ENCODE results near the gene PPP2R3C. TPM values are rescaled to one million over a fixed set of nuclear protein-coding genes. Genes with fewer than 3 reads are reported as not detected.
"Not testable (repeated sequence)": the region's sequence is repeated elsewhere in the genome, so short reads cannot be mapped to it uniquely, and the experiment has no call there.

Gene PPP2R3C
- total RNA-seq, 1 experiment from 2014 or later, result 56.2 TPM

- intact Hi-C loops (cut with micrococcal nuclease; ENCODE audit: unreplicated experiment), result no loop called here
- POLR2A ChIA-PET (ENCODE audit: low non-redundant PET), result no interaction called here
- no TSS peak for BruUV-seq (replicated peaks)
- no peaks in the 10 kb centered on the region for H3K27me3 ChIP-seq (replicated peaks; ENCODE audit: insufficient read depth, low read depth, low read length, poor library complexity)
- no peak overlapping the region for H3K4me3 ChIP-seq (ENCODE audit: low read depth, low read length, poor library complexity, severe bottlenecking)
- CTCF ChIA-PET, result no interaction called here
- no peaks in the 10 kb centered on the region for H3K36me3 ChIP-seq (ENCODE audit: insufficient read depth, low read length, poor library complexity, severe bottlenecking)
- no peaks in the 10 kb centered on the region for H3K9me3 ChIP-seq (ENCODE audit: low read depth, low read length, poor library complexity, severe bottlenecking)
- peak overlapping the region; percentile 31 for H3K27ac ChIP-seq (ENCODE audit: low read depth, low read length, poor library complexity, severe bottlenecking)
- no peak for DNase-seq (ENCODE audit: low spot score)
- TF ChIP-seq EZH2 (IDR thresholded peaks at IDR 0.05; ENCODE audit: borderline replicate concordance, low read depth, low read length, poor library complexity, severe bottlenecking) (no peak), CTCF (conservative IDR thresholded peaks at IDR 0.05; ENCODE audit: low read depth, low read length) (no peak)
- H3K4me1 ChIP-seq (ENCODE audit: insufficient read depth, low read length, poor library complexity, severe bottlenecking), result peaks cover 44% of the 10 kb centered on the region
Measured at GRCh38 chr14:35154016-35154415, 32.2 kb upstream of the PPP2R3C start.

GRCh38 chr14:35152531-35152930 lies 30.7 kb upstream of the PPP2R3C start:
- H3K9me3 ChIP-seq (ENCODE audit: low read depth, low read length, poor library complexity, severe bottlenecking); H3K4me3 ChIP-seq (ENCODE audit: low read depth, low read length, poor library complexity, severe bottlenecking); H3K36me3 ChIP-seq (ENCODE audit: insufficient read depth, low read length, poor library complexity, severe bottlenecking); H3K27me3 ChIP-seq (replicated peaks; ENCODE audit: insufficient read depth, low read depth, low read length, poor library complexity); H3K27ac ChIP-seq (ENCODE audit: low read depth, low read length, poor library complexity, severe bottlenecking); DNase-seq (ENCODE audit: low spot score); CTCF ChIA-PET; intact Hi-C loops (cut with micrococcal nuclease; ENCODE audit: unreplicated experiment); POLR2A ChIA-PET (ENCODE audit: low non-redundant PET); BruUV-seq (replicated peaks): not testable (repeated sequence)
- H3K4me1 ChIP-seq (ENCODE audit: insufficient read depth, low read length, poor library complexity, severe bottlenecking), result peaks cover 33% of the 10 kb centered on the region

GRCh38 chr14:35149239-35149638 lies 27.4 kb upstream of the PPP2R3C start:
- no peaks in the 10 kb centered on the region for H3K27me3 ChIP-seq (replicated peaks; ENCODE audit: insufficient read depth, low read depth, low read length, poor library complexity)
- no peak overlapping the region for H3K4me3 ChIP-seq (ENCODE audit: low read depth, low read length, poor library complexity, severe bottlenecking)
- intact Hi-C loops (cut with micrococcal nuclease; ENCODE audit: unreplicated experiment), result loop anchor here (10.0 kb wide), 1 partner anchor 666 kb away; no protein-coding TSS in a partner anchor
- peaks cover 8% of the 10 kb centered on the region for H3K4me1 ChIP-seq (ENCODE audit: insufficient read depth, low read length, poor library complexity, severe bottlenecking)
- POLR2A ChIA-PET (ENCODE audit: low non-redundant PET), result no interaction called here
- CTCF ChIA-PET, result no interaction called here
- no peak overlapping the region for H3K27ac ChIP-seq (ENCODE audit: low read depth, low read length, poor library complexity, severe bottlenecking)
- no peaks in the 10 kb centered on the region for H3K36me3 ChIP-seq (ENCODE audit: insufficient read depth, low read length, poor library complexity, severe bottlenecking)
- BruUV-seq (replicated peaks), result no TSS peak
- H3K9me3 ChIP-seq (ENCODE audit: low read depth, low read length, poor library complexity, severe bottlenecking), result no peaks in the 10 kb centered on the region
- TF ChIP-seq CTCF (conservative IDR thresholded peaks at IDR 0.05; ENCODE audit: low read depth, low read length) (no peak), EZH2 (IDR thresholded peaks at IDR 0.05; ENCODE audit: borderline replicate concordance, low read depth, low read length, poor library complexity, severe bottlenecking) (no peak)
- DNase-seq (ENCODE audit: low spot score), result no peak

- intact Hi-C loops (cut with micrococcal nuclease; ENCODE audit: unreplicated experiment), result loop anchor here (10.0 kb wide), 1 partner anchor 667 kb away; no protein-coding TSS in a partner anchor
- CTCF ChIA-PET, result no interaction called here
Measured at GRCh38 chr14:35147711-35148110, 25.9 kb upstream of the PPP2R3C start.

More at GRCh38 chr14:35147711-35148110, 25.9 kb upstream of the PPP2R3C start:
- no peaks in the 10 kb centered on the region for H3K9me3 ChIP-seq (ENCODE audit: low read depth, low read length, poor library complexity, severe bottlenecking)
- no peak overlapping the region for H3K27ac ChIP-seq (ENCODE audit: low read depth, low read length, poor library complexity, severe bottlenecking)
- TF ChIP-seq EZH2 (IDR thresholded peaks at IDR 0.05; ENCODE audit: borderline replicate concordance, low read depth, low read length, poor library complexity, severe bottlenecking), result no peak
- no peak for TF ChIP-seq CTCF (conservative IDR thresholded peaks at IDR 0.05; ENCODE audit: low read depth, low read length)
- no peaks in the 10 kb centered on the region for H3K27me3 ChIP-seq (replicated peaks; ENCODE audit: insufficient read depth, low read depth, low read length, poor library complexity)
- H3K4me1 ChIP-seq (ENCODE audit: insufficient read depth, low read length, poor library complexity, severe bottlenecking), result no peaks in the 10 kb centered on the region
- POLR2A ChIA-PET (ENCODE audit: low non-redundant PET), result no interaction called here
- BruUV-seq (replicated peaks), result no TSS peak
- no peak overlapping the region for H3K4me3 ChIP-seq (ENCODE audit: low read depth, low read length, poor library complexity, severe bottlenecking)
- no peak for DNase-seq (ENCODE audit: low spot score)
- no peaks in the 10 kb centered on the region for H3K36me3 ChIP-seq (ENCODE audit: insufficient read depth, low read length, poor library complexity, severe bottlenecking)

All from A673 (cell line).